ENCODE measurements around the gene MAP7D1. TPM values are rescaled to one million over a fixed set of nuclear protein-coding genes. Genes with fewer than 3 reads are reported as not detected.

Gene MAP7D1
- total RNA-seq, 1 experiment from 2014 or later = 212 TPM

- POLR2A ChIA-PET = interaction anchor here (0.5 to 0.7 kb wide), 3 partner anchors 10 to 39 kb away, joined by 3 to 4 read pairs (median 3); no protein-coding TSS in a partner anchor
- H3K4me3 ChIP-seq (ENCODE audit: low read depth in 2 of 2, low read length in 2 of 2) = no peak overlapping the region
- intact Hi-C loops (cut with micrococcal nuclease; ENCODE audit: unreplicated experiment) = no loop called here
- DNase-seq (ENCODE audit: low read depth, low spot score) = no peak
- H3K36me3 ChIP-seq (ENCODE audit: control insufficient read depth, insufficient read depth, low read length) = no peaks in the 10 kb centered on the region
- ATAC-seq = 0 out of 2 replicates have a peak, but pooled peaks have one; percentile 24
- no peaks in the 10 kb centered on the region for H3K9me3 ChIP-seq (ENCODE audit: control insufficient read depth, insufficient read depth, low read depth, low read length)
- CTCF ChIA-PET = interaction anchor here (0.8 to 1.0 kb wide), 2 partner anchors 27 to 42 kb away, joined by 3 read pairs; partner anchors contain the start of gene TRAPPC3
- BruUV-seq (replicated peaks) = no TSS peak
- TF ChIP-seq REST (IDR thresholded peaks at IDR 0.05; ENCODE audit: insufficient read depth in 1 of 2, low read depth in 2 of 2, low read length in 1 of 2) (no peak), SIN3A (IDR thresholded peaks at IDR 0.05; ENCODE audit: borderline replicate concordance, insufficient read depth, low read depth, low read length) (no peak), TCF7L2 (IDR thresholded peaks at IDR 0.05; ENCODE audit: low read depth, low read length) (no peak), POLR2AphosphoS5 (IDR thresholded peaks at IDR 0.05; ENCODE audit: low read depth, low read length) (no peak)
- TF ChIP-seq, protein P1, sequence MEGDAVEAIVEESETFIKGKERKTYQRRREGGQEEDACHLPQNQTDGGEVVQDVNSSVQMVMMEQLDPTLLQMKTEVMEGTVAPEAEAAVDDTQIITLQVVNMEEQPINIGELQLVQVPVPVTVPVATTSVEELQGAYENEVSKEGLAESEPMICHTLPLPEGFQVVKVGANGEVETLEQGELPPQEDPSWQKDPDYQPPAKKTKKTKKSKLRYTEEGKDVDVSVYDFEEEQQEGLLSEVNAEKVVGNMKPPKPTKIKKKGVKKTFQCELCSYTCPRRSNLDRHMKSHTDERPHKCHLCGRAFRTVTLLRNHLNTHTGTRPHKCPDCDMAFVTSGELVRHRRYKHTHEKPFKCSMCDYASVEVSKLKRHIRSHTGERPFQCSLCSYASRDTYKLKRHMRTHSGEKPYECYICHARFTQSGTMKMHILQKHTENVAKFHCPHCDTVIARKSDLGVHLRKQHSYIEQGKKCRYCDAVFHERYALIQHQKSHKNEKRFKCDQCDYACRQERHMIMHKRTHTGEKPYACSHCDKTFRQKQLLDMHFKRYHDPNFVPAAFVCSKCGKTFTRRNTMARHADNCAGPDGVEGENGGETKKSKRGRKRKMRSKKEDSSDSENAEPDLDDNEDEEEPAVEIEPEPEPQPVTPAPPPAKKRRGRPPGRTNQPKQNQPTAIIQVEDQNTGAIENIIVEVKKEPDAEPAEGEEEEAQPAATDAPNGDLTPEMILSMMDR (IDR thresholded peaks at IDR 0.05) = no peak
- in situ Hi-C loops (cut with HindIII; ENCODE audit: low pct_unique_long_range_greater_than_20kb, low sequenced_read_pairs) = no loop called here
- no peaks in the 10 kb centered on the region for H3K27me3 ChIP-seq (ENCODE audit: control insufficient read depth, insufficient read depth, low read length)
- H3K4me1 ChIP-seq (ENCODE audit: control insufficient read depth, insufficient read depth, low read length) = peaks cover 12% of the 10 kb centered on the region; the same call in 1 of the 2 replicates
- H3K27ac ChIP-seq (ENCODE audit: low read length) = no peak overlapping the region
These were observed 48.6 kb upstream of the MAP7D1 start for GRCh38 chr1:36107394-36107793.

DNA sequence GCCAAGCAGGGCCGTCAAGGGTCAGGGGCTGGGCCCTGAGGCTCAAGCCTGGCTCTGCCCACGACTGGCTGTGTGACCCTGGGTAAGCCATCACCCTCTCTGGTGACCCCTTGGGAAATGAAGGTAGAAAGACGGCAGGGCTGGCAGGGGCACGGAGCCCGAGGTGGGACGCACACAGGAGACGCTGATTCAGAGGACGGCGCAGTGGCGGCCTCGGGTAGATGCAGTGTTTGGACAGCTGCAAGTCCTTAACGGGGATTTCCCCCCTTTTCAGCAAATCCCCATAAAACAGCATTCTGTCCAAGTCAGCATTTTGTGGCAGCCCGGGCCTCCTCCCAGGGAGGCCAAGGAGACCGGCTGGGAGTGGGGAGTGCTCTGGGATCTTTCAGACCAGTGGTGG, 47.6 kb upstream of the MAP7D1 start:
- no peaks in the 10 kb centered on the region for H3K36me3 ChIP-seq (ENCODE audit: control insufficient read depth, insufficient read depth, low read length)
- H3K9me3 ChIP-seq (ENCODE audit: control insufficient read depth, insufficient read depth, low read depth, low read length) = no peaks in the 10 kb centered on the region
- POLR2A ChIA-PET = interaction anchor here (0.6 kb wide), 1 partner anchor 130 kb away, joined by 9 read pairs; no protein-coding TSS in a partner anchor
- ATAC-seq (no peak), DNase-seq (ENCODE audit: low read depth, low spot score) (no peak)
- no TSS peak for BruUV-seq (replicated peaks)
- TF ChIP-seq REST (IDR thresholded peaks at IDR 0.05; ENCODE audit: insufficient read depth in 1 of 2, low read depth in 2 of 2, low read length in 1 of 2) (no peak), POLR2AphosphoS5 (IDR thresholded peaks at IDR 0.05; ENCODE audit: low read depth, low read length) (no peak), TCF7L2 (IDR thresholded peaks at IDR 0.05; ENCODE audit: low read depth, low read length) (no peak), SIN3A (IDR thresholded peaks at IDR 0.05; ENCODE audit: borderline replicate concordance, insufficient read depth, low read depth, low read length) (no peak)
- TF ChIP-seq, protein P1 (IDR thresholded peaks at IDR 0.05) = no peak
- no peak overlapping the region for H3K4me3 ChIP-seq (ENCODE audit: low read depth in 2 of 2, low read length in 2 of 2)
- H3K27me3 ChIP-seq (ENCODE audit: control insufficient read depth, insufficient read depth, low read length) = no peaks in the 10 kb centered on the region
- H3K27ac ChIP-seq (ENCODE audit: low read length) = no peak overlapping the region
- intact Hi-C loops (cut with micrococcal nuclease; ENCODE audit: unreplicated experiment) (no loop called here), in situ Hi-C loops (cut with HindIII; ENCODE audit: low pct_unique_long_range_greater_than_20kb, low sequenced_read_pairs) (no loop called here)
- CTCF ChIA-PET = no interaction called here
- H3K4me1 ChIP-seq (ENCODE audit: control insufficient read depth, insufficient read depth, low read length) = peaks cover 12% of the 10 kb centered on the region; the same call in 1 of the 2 replicates
